ENCODE results near the gene ZCCHC9.
"Not testable (repeated sequence)": the region's sequence is repeated elsewhere in the genome, so short reads cannot be mapped to it uniquely, and the experiment has no call there.

ZCCHC9 gene

GRCh38 chr5:81308836-81309235 is 7.4 kb downstream of the ZCCHC9 start:
- no peak for DNase-seq (ENCODE audit: low spot score)

- DNase-seq (ENCODE audit: low spot score): no peak
Measured at GRCh38 chr5:81310402-81311063, 9.1 kb downstream of the ZCCHC9 start.

GRCh38 chr5:81313278-81313677 is 11.9 kb downstream of the ZCCHC9 start:
- no peak for DNase-seq (ENCODE audit: low spot score)

GRCh38 chr5:81313686-81314085 is 12.3 kb downstream of the ZCCHC9 start:
- DNase-seq (ENCODE audit: low spot score): no peak

- no peak for DNase-seq (ENCODE audit: low spot score)
Measured at GRCh38 chr5:81314581-81314980, 13.2 kb downstream of the ZCCHC9 start.

- DNase-seq (ENCODE audit: low spot score): peak; percentile 40
Measured at GRCh38 chr5:81315336-81315735, 13.9 kb downstream of the ZCCHC9 start.

GRCh38 chr5:81315830-81316229 is 14.4 kb downstream of the ZCCHC9 start:
- DNase-seq (ENCODE audit: low spot score): no peak

- no peak for DNase-seq (ENCODE audit: low spot score)
Measured at GRCh38 chr5:81316571-81316970, 15.2 kb downstream of the ZCCHC9 start.

GRCh38 chr5:81317536-81317935 is 16.1 kb downstream of the ZCCHC9 start:
- DNase-seq (ENCODE audit: low spot score): no peak

GRCh38 chr5:81326554-81326953 is 25.2 kb downstream of the ZCCHC9 start:
- DNase-seq (ENCODE audit: low spot score): no peak

GRCh38 chr5:81334304-81335061 is 33.1 kb downstream of the ZCCHC9 start:
- DNase-seq (ENCODE audit: low spot score): no peak

GRCh38 chr5:81335946-81336345 is 34.6 kb downstream of the ZCCHC9 start:
- no peak for DNase-seq (ENCODE audit: low spot score)

GRCh38 chr5:81336556-81336955 is 35.2 kb downstream of the ZCCHC9 start:
- no peak for DNase-seq (ENCODE audit: low spot score)

- no peak for DNase-seq (ENCODE audit: low spot score)
Measured at GRCh38 chr5:81337803-81338202, 36.4 kb downstream of the ZCCHC9 start.

- not testable (repeated sequence) for DNase-seq (ENCODE audit: low spot score)
Measured at GRCh38 chr5:81338213-81338612, 36.8 kb downstream of the ZCCHC9 start.

- DNase-seq (ENCODE audit: low spot score): no peak
Measured at GRCh38 chr5:81344736-81345135, 43.3 kb downstream of the ZCCHC9 start.

- DNase-seq (ENCODE audit: low spot score): no peak
Measured at GRCh38 chr5:81345411-81346003, 44.1 kb downstream of the ZCCHC9 start.

GRCh38 chr5:81349161-81349560 is 47.8 kb downstream of the ZCCHC9 start:
- no peak for DNase-seq (ENCODE audit: low spot score)

- DNase-seq (ENCODE audit: low spot score): no peak
Measured at GRCh38 chr5:81350507-81350906, 49.1 kb downstream of the ZCCHC9 start.

GRCh38 chr5:81353189-81353588 is 51.8 kb downstream of the ZCCHC9 start:
- no peak for DNase-seq (ENCODE audit: low spot score)

GRCh38 chr5:81354093-81354492 is 52.7 kb downstream of the ZCCHC9 start:
- DNase-seq (ENCODE audit: low spot score): no peak

- DNase-seq (ENCODE audit: low spot score): no peak
Measured at GRCh38 chr5:81355291-81356251, 54.2 kb downstream of the ZCCHC9 start.

Data from AG08396 (cell line).